B cell (primary cell): ENCODE data around the gene POMGNT1. TPM values are rescaled to one million over a fixed set of nuclear protein-coding genes. Genes with fewer than 3 reads are reported as not detected.

Experiments used
- ATAC-seq: fragments of 200-7000 bp; cut with Tn5 transposase; one replicate; pipeline ENCODE4 v1.10.0; 2021; ENCODE audit warnings: low read depth, mild to moderate bottlenecking, moderate number of reproducible peaks, moderate library complexity
- CTCF ChIA-PET: fragments of 350-600 bp; sonication (Branson Sonifier 250); formaldehyde crosslinking; loops from one replicate; lab custom pipeline; 2021; ENCODE audit warnings: antibody characterized with exemption, inconsistent platforms; lab: Charles Lee
- POLR2A ChIA-PET: fragments of 350-600 bp; sonication (Branson Sonifier 250); formaldehyde crosslinking; loops from one replicate; lab custom pipeline; 2021; ENCODE audit warnings: antibody characterized with exemption; lab: Charles Lee
- DNase-seq: peaks from one replicate; pipeline ENCODE4 v3.0.0; 2013
- H2AFZ ChIP-seq: 2 replicates; pipeline ENCODE4 v1.6.1; 2012; ENCODE audit warnings: mild to moderate bottlenecking, low read depth, low read length; ENCODE audit not compliant: insufficient read depth, poor library complexity, severe bottlenecking
- H3K27ac ChIP-seq, 2 donors: 1 replicate in 1 of 2; 2 replicates in 1 of 2; pipeline ENCODE4 v1.5.1; 2012 to 2013; ENCODE audit warnings: low read length in 2 of 2, mild to moderate bottlenecking in 2 of 2, moderate library complexity in 1 of 2
- H3K27me3 ChIP-seq, 4 experiments: fragments of 200-600 bp in 1 of 4; sonication (generic) in 1 of 4; replicated peaks in 1 of 4; 1 replicate in 2 of 4; 2 replicates in 2 of 4; pipeline versions ENCODE4 v1.6.1 to v1.7.0; 2013 to 2016; ENCODE audit warnings: low read length in 3 of 4, mild to moderate bottlenecking in 2 of 4, mixed read lengths in 1 of 4, moderate library complexity in 1 of 4; ENCODE audit not compliant: insufficient read depth in 4 of 4, control insufficient read depth in 3 of 4; ENCODE audit errors: control extremely low read depth in 1 of 4
- H3K36me3 ChIP-seq, 2 experiments: replicated peaks in 1 of 2; 1 replicate in 1 of 2; 2 replicates in 1 of 2; pipeline versions ENCODE4 v1.6.1 to v1.7.1; 2013; ENCODE audit warnings: low read length in 1 of 2; ENCODE audit not compliant: insufficient read depth in 2 of 2, control insufficient read depth in 1 of 2; ENCODE audit errors: control extremely low read depth in 1 of 2, extremely low read depth in 1 of 2
- H3K4me1 ChIP-seq, 2 donors: fragments of 200-600 bp in 1 of 2; sonication (generic) in 1 of 2; 1 replicate in 1 of 2; 2 replicates in 1 of 2; pipeline versions ENCODE4 v1.5.1 to v1.6.1; 2013 to 2017; ENCODE audit warnings: low read length in 2 of 2; ENCODE audit not compliant: control insufficient read depth in 2 of 2, insufficient read depth in 2 of 2
- H3K4me2 ChIP-seq: replicated peaks from 2 replicates; pipeline ENCODE3; 2012; ENCODE audit warnings: mild to moderate bottlenecking, low read depth, low read length; ENCODE audit not compliant: poor library complexity, severe bottlenecking
- H3K4me3 ChIP-seq, 5 experiments: fragments of 200-600 bp in 1 of 5; sonication (generic) in 1 of 5; 1 replicate in 3 of 5; 2 replicates in 2 of 5; pipeline versions ENCODE4 v1.5.1 to v1.7.0; 2011 to 2016; ENCODE audit warnings: low read length in 4 of 5, mild to moderate bottlenecking in 4 of 5, low read depth in 2 of 5, control low read depth in 1 of 5, moderate library complexity in 1 of 5; ENCODE audit not compliant: insufficient read depth in 1 of 5; ENCODE audit errors: control extremely low read depth in 1 of 5, extremely low read depth in 1 of 5
- H3K79me2 ChIP-seq: fragments of 200-600 bp; sonication (generic); one replicate; pipeline ENCODE4 v1.6.0; 2016; ENCODE audit warnings: low read length; ENCODE audit not compliant: control insufficient read depth, insufficient read depth
- H3K9ac ChIP-seq: fragments of 200-600 bp; sonication (generic); 2 replicates; pipeline ENCODE4 v1.6.1; 2017; ENCODE audit warnings: mild to moderate bottlenecking, low read length, moderate library complexity
- H3K9me3 ChIP-seq, 3 donors: one replicate each; pipeline versions ENCODE4 v1.6.1 to v1.7.1; 2013; ENCODE audit warnings: low read length in 2 of 3; ENCODE audit not compliant: control insufficient read depth in 2 of 3, insufficient read depth in 1 of 3; ENCODE audit errors: control extremely low read depth in 1 of 3
- H4K20me1 ChIP-seq: 2 replicates; pipeline ENCODE4 v1.6.0; 2012; ENCODE audit warnings: mild to moderate bottlenecking, low read length; ENCODE audit not compliant: insufficient read depth, control insufficient read depth, poor library complexity, severe bottlenecking
- H3K27ac Mint-ChIP-seq: one replicate; pipeline ENCODE4 v1.8.0; 2021; ENCODE audit warnings: mixed read lengths
- H3K27me3 Mint-ChIP-seq: one replicate; pipeline ENCODE4 v1.8.0; 2021; ENCODE audit warnings: mixed read lengths
- H3K4me1 Mint-ChIP-seq: one replicate; pipeline ENCODE4 v1.8.0; 2021; ENCODE audit warnings: mixed read lengths
- H3K4me3 Mint-ChIP-seq: one replicate; pipeline ENCODE4 v1.8.0; 2021; ENCODE audit warnings: mixed read lengths
- H3K9me3 Mint-ChIP-seq: one replicate; pipeline ENCODE4 v1.8.0; 2022; ENCODE audit warnings: mixed read lengths; ENCODE audit not compliant: insufficient read depth
- CTCF ChIP-seq: fragments of 200-600 bp; IDR thresholded peaks from one replicate; pipeline ENCODE4 v1.8.0; 2022; ENCODE audit warnings: antibody characterized with exemption, mild to moderate bottlenecking
- EZH2 ChIP-seq: IDR thresholded peaks from 2 replicates; pipeline ENCODE4 v1.6.1; 2012; ENCODE audit warnings: borderline replicate concordance, low read depth, mild to moderate bottlenecking, moderate library complexity, low read length; ENCODE audit not compliant: insufficient read depth, poor library complexity, severe bottlenecking
- WGBS: methylation state at CpG from one replicate; pipeline ENCODE4 v1.1.5; 2013; ENCODE audit warnings: missing lambda C conversion rate; ENCODE audit not compliant: insufficient coverage; 5-methylcytosine and 5-hydroxymethylcytosine counted together
- intact Hi-C: fragments of 100-400 bp; cut with micrococcal nuclease; formaldehyde crosslinking; loops from one replicate; pipeline ENCODE4 v1.10.0; 2022
- polyA plus RNA-seq: library from polyadenylated mRNA; depleted of rRNA; stranded (reverse); fragments of >200 nt; gene quantifications from 2 replicates; pipeline ENCODE4 v1.2.3, GENCODE V29; 2012
- total RNA-seq, 2 donors: library from RNA; stranded (reverse); fragments of 120-200 nt in 1 of 2; gene quantifications; 1 replicate in 1 of 2; 2 replicates in 1 of 2; pipeline versions ENCODE4 v1.2.3 to v1.2.4, GENCODE V29; 2013 to 2022

The POMGNT1 gene
- total and polyA plus RNA-seq, 2 donors (not counting 1 experiment from before 2014, with no cell fraction given): 32.6 to 51.0 TPM

DNA sequence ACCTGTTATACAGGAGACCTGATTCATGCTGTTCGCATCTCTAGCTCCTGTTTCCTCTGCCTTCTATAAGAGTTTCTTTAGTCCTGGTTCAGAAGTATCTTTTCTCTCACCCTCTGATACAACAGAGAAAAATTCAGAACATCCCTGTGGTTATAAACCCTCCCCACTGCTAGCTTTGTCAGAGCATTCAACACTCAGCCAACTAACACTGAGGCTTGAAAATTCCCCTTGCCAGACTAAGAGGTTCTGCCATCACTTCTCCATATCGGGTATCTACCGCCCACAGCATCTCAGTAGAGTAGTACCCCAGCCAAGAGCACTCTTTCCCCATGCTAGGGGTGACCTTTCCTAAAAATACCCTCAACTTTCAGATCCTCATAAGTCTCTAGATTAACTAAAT, 46.2 kb downstream of the POMGNT1 start:
- H3K4me1 ChIP-seq: no peaks in the 10 kb centered on the region
- no peak for DNase-seq
- no peaks in the 10 kb centered on the region for H3K9me3 Mint-ChIP-seq
- TF ChIP-seq EZH2: no peak
- no peak for TF ChIP-seq CTCF
- no peak overlapping the region for H3K4me2 ChIP-seq
- ChIA-PET POLR2A (no interaction called here), CTCF (no interaction called here)
- no peaks in the 10 kb centered on the region for H3K36me3 ChIP-seq
- H3K27me3 Mint-ChIP-seq: peaks cover 3% of the 10 kb centered on the region
- ATAC-seq: no peak
- no peaks in the 10 kb centered on the region for H3K79me2 ChIP-seq
- intact Hi-C loops: no loop called here
- peaks cover 0 to 3% (median 0%) of the 10 kb centered on the region in 3 donors for H3K9me3 ChIP-seq
- no peak overlapping the region for H3K4me3 ChIP-seq
- 67% methylated on average over 3 of the region's 3 CpGs for WGBS
- no peaks in the 10 kb centered on the region for H3K4me1 Mint-ChIP-seq
- no peak overlapping the region for H3K27ac ChIP-seq
- no peaks in the 10 kb centered on the region for H3K27me3 ChIP-seq
- H3K4me3 Mint-ChIP-seq: no peak overlapping the region
- no peaks in the 10 kb centered on the region for H4K20me1 ChIP-seq
- H3K9ac ChIP-seq: no peak overlapping the region
- no peak overlapping the region for H2AFZ ChIP-seq
- no peak overlapping the region for H3K27ac Mint-ChIP-seq

DNA sequence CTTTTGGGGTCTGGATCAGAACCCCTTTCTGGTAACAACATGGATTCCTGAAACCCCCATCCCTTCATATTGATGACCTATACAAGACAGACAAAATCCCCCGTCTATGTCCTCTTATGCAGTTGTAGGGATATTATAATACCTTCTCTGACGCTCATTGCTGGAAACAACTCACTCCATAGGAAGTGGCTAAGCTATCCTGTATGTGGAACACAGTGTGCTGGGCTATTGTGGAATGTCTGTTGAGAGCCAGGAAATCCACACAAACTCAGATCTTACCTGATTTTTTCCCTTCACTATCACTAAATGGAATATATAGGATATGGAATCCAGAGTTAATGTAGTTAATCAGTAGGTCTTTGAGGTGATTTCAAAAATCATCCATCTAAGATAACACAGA, 48.1 kb downstream of the POMGNT1 start:
- H3K4me2 ChIP-seq: no peak overlapping the region
- H3K4me1 Mint-ChIP-seq: no peaks in the 10 kb centered on the region
- no peaks in the 10 kb centered on the region for H3K36me3 ChIP-seq
- intact Hi-C loops: no loop called here
- no CpG with 5 or more reads among the region's 2 CpGs for WGBS
- CTCF ChIA-PET: interaction anchor here (1.0 kb wide), 1 partner anchor 26 kb away, joined by 3 read pairs; no protein-coding TSS in a partner anchor
- no peak overlapping the region for H3K4me3 ChIP-seq
- H3K9me3 ChIP-seq: peaks cover 0 to 3% (median 0%) of the 10 kb centered on the region in 3 donors
- no peaks in the 10 kb centered on the region for H4K20me1 ChIP-seq
- H3K9me3 Mint-ChIP-seq: no peaks in the 10 kb centered on the region
- no peak overlapping the region for H2AFZ ChIP-seq
- TF ChIP-seq EZH2: no peak
- TF ChIP-seq CTCF: no peak
- no peaks in the 10 kb centered on the region for H3K79me2 ChIP-seq
- POLR2A ChIA-PET: no interaction called here
- H3K27ac ChIP-seq: no peak overlapping the region
- H3K27me3 ChIP-seq: no peaks in the 10 kb centered on the region
- H3K4me3 Mint-ChIP-seq: no peak overlapping the region
- H3K27ac Mint-ChIP-seq: no peak overlapping the region
- ATAC-seq (no peak), DNase-seq (no peak)
- no peaks in the 10 kb centered on the region for H3K4me1 ChIP-seq
- peaks cover 3% of the 10 kb centered on the region for H3K27me3 Mint-ChIP-seq
- H3K9ac ChIP-seq: no peak overlapping the region
